ENCODE data around the gene SPR.

GRCh38 chr2:72864500-72864899 lies 22.7 kb upstream of the SPR start:
- no peak for TF ChIP-seq ZNF274 (IDR thresholded peaks at IDR 0.05; ENCODE audit: low read depth, low read length)
- TF ChIP-seq YY1 (IDR thresholded peaks at IDR 0.05; ENCODE audit: insufficient read depth, insufficient read length), result no peak
- TF ChIP-seq SUZ12 (IDR thresholded peaks at IDR 0.05; ENCODE audit: extremely low read depth, insufficient read depth, insufficient read length), result no peak

Data from NT2/D1 (cell line).